ENCODE measurements around the gene CPZ. TPM values are rescaled to one million over a fixed set of nuclear protein-coding genes. Genes with fewer than 3 reads are reported as not detected.

Gene CPZ
- 10 to 100 TPM in 1 of 2 donors, 1 to 10 TPM in 1; 5.3 to 15.6 TPM for total RNA-seq
- long read RNA-seq, donor 1, partial matches to known transcripts = 5 of 9 reads
- long read RNA-seq, donor 1, other reads (novel, unspliced or antisense) = 0 of 9 reads
- long read RNA-seq, donor 2, partial matches to known transcripts = 1 of 9 reads
- long read RNA-seq, donor 2, other reads (novel, unspliced or antisense) = 1 of 9 reads

- no peak for DNase-seq (ENCODE audit: low spot score)
- intact Hi-C loops (cut with DNase I) = loop anchor here in 1 of 2 donors (1.0 kb wide), 1 partner anchor 115 kb away; no protein-coding TSS in a partner anchor
Observed at GRCh38 chr4:8592366-8593263, at the start of gene CPZ. Gene CPZ (plus strand): TSS chr4:8592765. CDS start chr4:8592834, 69 bp downstream.

GRCh38 chr4:8542776-8543525, 49.6 kb upstream of the CPZ start:
- intact Hi-C loops (cut with DNase I) = no loop called here
- peak; percentile 64 for DNase-seq (ENCODE audit: low spot score)

- peak; percentile 31 for DNase-seq (ENCODE audit: low spot score)
- intact Hi-C loops (cut with DNase I) = no loop called here
Observed at GRCh38 chr4:8543623-8544022, 48.9 kb upstream of the CPZ start.

GRCh38 chr4:8544282-8544681, 48.3 kb upstream of the CPZ start:
- DNase-seq (ENCODE audit: low spot score) = no peak
- intact Hi-C loops (cut with DNase I) = no loop called here

GRCh38 chr4:8544741-8545438, 47.7 kb upstream of the CPZ start:
- DNase-seq (ENCODE audit: low spot score) = peak; percentile 73
- intact Hi-C loops (cut with DNase I) = no loop called here

GRCh38 chr4:8545439-8545765, 47.2 kb upstream of the CPZ start:
- intact Hi-C loops (cut with DNase I) = no loop called here
- no peak for DNase-seq (ENCODE audit: low spot score)

- DNase-seq (ENCODE audit: low spot score) = no peak
- intact Hi-C loops (cut with DNase I) = no loop called here
Observed at GRCh38 chr4:8546766-8547107, 45.8 kb upstream of the CPZ start.

GRCh38 chr4:8547108-8547911, 45.3 kb upstream of the CPZ start:
- intact Hi-C loops (cut with DNase I) = no loop called here
- peak; percentile 47 for DNase-seq (ENCODE audit: low spot score)

- peak; percentile 70 for DNase-seq (ENCODE audit: low spot score)
- intact Hi-C loops (cut with DNase I) = no loop called here
Observed at GRCh38 chr4:8547912-8548730, 44.4 kb upstream of the CPZ start.

- peak; percentile 66 for DNase-seq (ENCODE audit: low spot score)
- intact Hi-C loops (cut with DNase I) = no loop called here
Observed at GRCh38 chr4:8548731-8549351, 43.7 kb upstream of the CPZ start.

- intact Hi-C loops (cut with DNase I) = no loop called here
- no peak for DNase-seq (ENCODE audit: low spot score)
Observed at GRCh38 chr4:8549352-8549931, 43.1 kb upstream of the CPZ start.

- intact Hi-C loops (cut with DNase I) = no loop called here
- peak; percentile 68 for DNase-seq (ENCODE audit: low spot score)
Observed at GRCh38 chr4:8550691-8551090, 41.9 kb upstream of the CPZ start.

- intact Hi-C loops (cut with DNase I) = no loop called here
- DNase-seq (ENCODE audit: low spot score) = no peak
Observed at GRCh38 chr4:8552024-8552423, 40.5 kb upstream of the CPZ start.

GRCh38 chr4:8552581-8553205, 39.9 kb upstream of the CPZ start:
- intact Hi-C loops (cut with DNase I) = no loop called here
- DNase-seq (ENCODE audit: low spot score) = no peak

- DNase-seq (ENCODE audit: low spot score) = no peak
- intact Hi-C loops (cut with DNase I) = no loop called here
Observed at GRCh38 chr4:8553216-8553615, 39.3 kb upstream of the CPZ start.

GRCh38 chr4:8553991-8554405, 38.6 kb upstream of the CPZ start:
- DNase-seq (ENCODE audit: low spot score) = no peak

GRCh38 chr4:8554555-8555100, 37.9 kb upstream of the CPZ start:
- no peak for DNase-seq (ENCODE audit: low spot score)
- intact Hi-C loops (cut with DNase I) = no loop called here

More at GRCh38 chr4:8553991-8554405, 38.6 kb upstream of the CPZ start:
- intact Hi-C loops (cut with DNase I) = no loop called here

Measured in posterior vena cava (tissue), 2 donors.